Astrocyte of the spinal cord (primary cell): ENCODE data around the gene SLC23A1.

Experiments used
- DNase-seq: peaks from one replicate; pipeline ENCODE4 v3.0.0; 2011; ENCODE audit warnings: low read depth, low spot score
- H3K4me3 ChIP-seq: 2 replicates; pipeline ENCODE4 v1.5.1; 2011; ENCODE audit warnings: low read depth, mild to moderate bottlenecking, low read length, moderate library complexity
- in situ Hi-C: cut with HindIII; loops from 2 replicates; pipeline ENCODE4 v1.10.0; 2017; ENCODE audit warnings: low sequenced_read_pairs
- TF ChIP-seq, protein P1 (sequence below): IDR thresholded peaks from 2 replicates; pipeline ENCODE4 v1.5.1; 2012; ENCODE audit warnings: low read depth, mild to moderate bottlenecking, low read length, inconsistent platforms

Gene SLC23A1

DNA sequence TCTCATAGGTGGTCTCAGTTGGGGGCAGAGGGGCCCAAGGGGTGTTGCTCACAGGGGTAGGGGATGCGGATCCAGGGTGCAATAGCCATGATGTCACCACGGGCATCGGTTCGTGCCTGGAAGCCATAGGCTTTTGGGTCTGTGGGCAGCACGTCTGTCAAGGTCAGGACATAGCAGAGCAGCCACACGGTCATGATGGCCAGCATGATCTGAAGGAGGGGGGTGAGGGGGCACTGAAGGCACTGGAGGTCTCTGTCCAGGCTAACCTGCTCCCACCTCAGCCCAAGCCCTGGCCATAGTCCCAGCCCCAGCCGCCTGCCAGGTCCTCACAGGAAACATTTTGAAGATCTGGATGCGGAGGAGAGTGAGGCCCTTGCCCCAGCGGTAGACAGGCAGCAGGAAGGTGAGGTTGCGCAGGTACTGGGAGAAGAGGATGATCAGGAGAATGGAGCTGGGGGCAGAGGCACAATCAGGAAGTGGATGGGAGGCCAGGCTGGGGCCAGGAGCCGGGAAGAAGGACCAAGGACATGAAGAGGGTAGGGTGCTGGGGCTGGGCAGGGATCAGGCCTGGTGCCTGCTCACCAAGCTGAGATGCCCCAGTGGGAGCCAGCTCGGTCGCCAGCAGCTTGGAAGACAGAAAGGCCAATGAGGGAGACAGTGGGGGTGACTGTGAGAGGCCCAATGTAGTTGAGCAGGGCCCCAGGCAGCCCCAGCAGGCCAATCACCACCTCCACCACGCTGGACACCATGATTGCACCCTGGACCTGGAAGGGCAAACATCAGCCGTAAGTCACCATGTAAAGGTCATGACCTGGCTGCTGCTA is 3.3 kb downstream of the SLC23A1 start:
- in situ Hi-C loops: no loop called here

DNA sequence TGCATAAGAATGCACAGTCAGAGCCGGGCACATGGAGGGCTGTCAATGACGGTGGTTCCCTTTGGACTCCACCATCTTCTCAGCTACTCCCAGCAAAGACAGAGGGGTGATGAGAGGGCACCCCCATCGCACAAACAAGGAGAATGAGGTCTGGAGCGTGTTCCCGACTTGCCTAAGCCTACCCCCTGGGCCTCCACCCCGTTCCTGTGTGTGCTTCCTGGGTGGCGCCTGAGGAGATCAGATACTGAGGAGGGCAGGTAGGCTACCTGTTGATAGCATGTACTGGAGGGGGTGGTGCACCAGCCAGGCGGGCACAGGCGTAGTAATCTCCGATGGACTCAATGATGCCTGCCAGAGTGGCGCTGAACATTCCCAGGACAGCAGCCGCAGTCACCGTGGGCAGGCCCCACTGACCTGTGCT is 4.1 kb downstream of the SLC23A1 start:
- TF ChIP-seq, protein P1, sequence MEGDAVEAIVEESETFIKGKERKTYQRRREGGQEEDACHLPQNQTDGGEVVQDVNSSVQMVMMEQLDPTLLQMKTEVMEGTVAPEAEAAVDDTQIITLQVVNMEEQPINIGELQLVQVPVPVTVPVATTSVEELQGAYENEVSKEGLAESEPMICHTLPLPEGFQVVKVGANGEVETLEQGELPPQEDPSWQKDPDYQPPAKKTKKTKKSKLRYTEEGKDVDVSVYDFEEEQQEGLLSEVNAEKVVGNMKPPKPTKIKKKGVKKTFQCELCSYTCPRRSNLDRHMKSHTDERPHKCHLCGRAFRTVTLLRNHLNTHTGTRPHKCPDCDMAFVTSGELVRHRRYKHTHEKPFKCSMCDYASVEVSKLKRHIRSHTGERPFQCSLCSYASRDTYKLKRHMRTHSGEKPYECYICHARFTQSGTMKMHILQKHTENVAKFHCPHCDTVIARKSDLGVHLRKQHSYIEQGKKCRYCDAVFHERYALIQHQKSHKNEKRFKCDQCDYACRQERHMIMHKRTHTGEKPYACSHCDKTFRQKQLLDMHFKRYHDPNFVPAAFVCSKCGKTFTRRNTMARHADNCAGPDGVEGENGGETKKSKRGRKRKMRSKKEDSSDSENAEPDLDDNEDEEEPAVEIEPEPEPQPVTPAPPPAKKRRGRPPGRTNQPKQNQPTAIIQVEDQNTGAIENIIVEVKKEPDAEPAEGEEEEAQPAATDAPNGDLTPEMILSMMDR: no peak
- no peak overlapping the region for H3K4me3 ChIP-seq
- in situ Hi-C loops: no loop called here
- no peak for DNase-seq

More for the DNA sequence above, 3.3 kb downstream of the SLC23A1 start:
- no peak for DNase-seq
- H3K4me3 ChIP-seq: no peak overlapping the region
- TF ChIP-seq, protein P1: no peak

DNA sequence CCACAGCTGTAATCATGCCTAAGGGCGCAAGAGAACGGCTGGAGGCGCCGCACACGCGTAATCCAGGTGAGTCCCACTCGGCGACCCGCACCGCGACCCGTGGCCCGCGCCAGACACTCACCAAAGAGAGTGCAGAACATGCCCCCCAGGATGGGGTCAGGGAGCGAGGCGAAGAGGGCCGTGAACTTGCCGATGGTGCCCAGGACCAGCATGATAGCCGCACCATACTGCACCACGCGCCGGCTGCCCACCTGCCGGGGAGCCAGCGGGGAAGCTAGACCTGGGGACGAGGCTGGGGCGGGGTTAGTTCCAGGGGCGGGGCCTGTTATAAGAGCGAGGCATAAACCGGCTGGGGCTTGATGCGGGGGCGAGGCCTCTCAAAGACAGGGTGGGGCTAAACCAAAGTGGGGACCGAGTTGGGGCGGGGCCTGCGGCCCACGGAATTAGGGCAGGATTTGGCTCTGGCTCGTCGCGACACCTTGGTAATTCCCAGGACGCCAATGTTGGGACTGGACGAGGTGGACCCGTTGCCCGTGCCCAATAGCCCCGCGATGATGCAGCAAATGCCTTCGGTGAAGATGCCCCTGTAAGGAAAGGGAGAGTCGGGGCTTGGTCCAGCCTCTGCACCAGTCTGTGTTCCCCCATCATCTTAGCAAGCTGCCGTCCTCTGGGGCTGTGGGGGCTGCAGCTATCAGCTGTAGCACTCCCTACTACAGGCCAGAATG is 4.8 kb downstream of the SLC23A1 start:
- TF ChIP-seq, protein P1: no peak
- no peak overlapping the region for H3K4me3 ChIP-seq
- in situ Hi-C loops: no loop called here
- no peak for DNase-seq

DNA sequence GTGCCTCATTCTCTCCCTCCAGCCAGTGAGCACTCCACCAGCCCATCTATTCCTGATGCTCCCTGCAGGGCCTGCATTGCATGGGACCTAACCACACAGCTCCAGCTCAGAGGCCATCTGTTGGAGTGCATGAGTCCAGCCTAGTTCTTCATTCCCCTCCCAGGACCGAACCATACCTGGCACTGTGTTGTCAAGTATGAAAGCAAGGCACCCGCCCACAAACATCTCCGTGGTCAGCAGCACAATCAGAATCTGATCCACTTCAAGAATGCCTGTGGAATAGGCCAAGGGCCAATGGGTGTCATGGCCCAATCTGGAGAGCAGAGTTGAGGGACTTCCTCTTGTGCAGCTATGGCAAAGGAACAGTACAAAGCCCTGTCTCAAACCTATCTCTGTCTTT is 5.9 kb downstream of the SLC23A1 start:
- DNase-seq: no peak
- H3K4me3 ChIP-seq: no peak overlapping the region
- TF ChIP-seq, protein P1: no peak
- in situ Hi-C loops: no loop called here

DNA sequence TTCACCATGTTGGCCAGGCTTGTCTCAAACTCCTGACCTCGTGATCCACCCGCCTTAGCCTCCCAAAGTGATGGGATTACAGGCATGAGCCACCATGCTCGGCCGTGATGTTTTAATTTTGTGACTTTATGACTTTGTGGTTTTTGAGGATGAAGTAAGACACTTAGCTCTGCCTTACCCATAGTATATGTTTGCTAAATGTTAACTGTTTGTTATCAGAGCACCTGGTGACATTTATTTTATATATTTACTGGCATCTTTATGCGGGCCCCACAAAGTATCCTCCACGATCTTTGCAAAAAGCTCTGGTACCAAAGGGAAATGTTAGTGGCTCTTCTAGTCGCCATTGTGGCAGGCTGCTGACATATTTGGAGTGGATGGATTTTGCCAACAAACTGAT is 6.7 kb downstream of the SLC23A1 start:
- H3K4me3 ChIP-seq: no peak overlapping the region
- TF ChIP-seq, protein P1: no peak
- no peak for DNase-seq
- in situ Hi-C loops: no loop called here

DNA sequence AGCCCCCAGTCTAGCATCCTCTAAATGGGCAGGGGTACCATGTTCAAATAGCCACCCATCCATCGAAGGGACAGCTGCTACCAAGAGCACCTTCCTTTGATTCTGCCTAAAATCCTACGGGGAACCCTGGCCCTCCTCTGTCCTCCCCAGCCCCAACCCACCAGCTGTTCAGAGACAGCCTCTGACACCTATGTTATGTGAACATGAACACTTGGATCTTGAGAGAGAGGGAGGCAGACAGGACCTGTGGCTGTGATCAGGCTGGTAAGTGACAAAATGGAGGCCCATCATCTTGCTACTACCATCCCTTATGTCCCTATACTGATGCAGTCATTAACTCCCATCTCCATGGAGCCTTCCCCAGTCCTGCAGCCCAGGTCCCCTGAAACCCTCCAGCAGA is 8.2 kb downstream of the SLC23A1 start:
- in situ Hi-C loops: no loop called here
- H3K4me3 ChIP-seq: no peak overlapping the region
- no peak for DNase-seq
- TF ChIP-seq, protein P1: no peak
